GM12865 (cell line): ENCODE results near the gene CRY1.

ENCODE experiments used
- DNase-seq: peaks from one replicate; pipeline ENCODE4 v3.0.0; 2010; ENCODE audit warnings: low read depth
- H3K4me3 ChIP-seq: 2 replicates; pipeline ENCODE4 v1.5.1; 2011; ENCODE audit warnings: mild to moderate bottlenecking, low read depth, low read length, control low read depth
- CTCF ChIP-seq: IDR thresholded peaks from 2 replicates; pipeline ENCODE4 v1.5.1; 2011; ENCODE audit warnings: low read length, control low read depth, low read depth, inconsistent platforms; ENCODE audit not compliant: insufficient read depth; ENCODE audit errors: missing control alignments

CRY1 gene

GRCh38 chr12:106987846-106988245, 105.5 kb downstream of the CRY1 start:
- no peak for DNase-seq
- H3K4me3 ChIP-seq: no peak overlapping the region
- TF ChIP-seq CTCF: no peak

GRCh38 chr12:106986625-106987389, 106.5 kb downstream of the CRY1 start, which contains the start of gene MTERF2:
MTERF2 (minus strand) TSS chr12:106987146; CDS start chr12:106978714, 8,432 bp downstream.
- peak; percentile 93 for DNase-seq
- TF ChIP-seq CTCF: no peak
- H3K4me3 ChIP-seq: peak within 1 kb of the TSS; percentile 75

GRCh38 chr12:106986135-106986534, 107.2 kb downstream of the CRY1 start:
- H3K4me3 ChIP-seq: peak overlapping the region; percentile 75
- TF ChIP-seq CTCF: no peak
- no peak for DNase-seq

- no peak for DNase-seq
- H3K4me3 ChIP-seq: no peak overlapping the region
- TF ChIP-seq CTCF: no peak
These were observed 107.9 kb downstream of the CRY1 start for GRCh38 chr12:106985479-106985878.

GRCh38 chr12:106984588-106985137, 108.7 kb downstream of the CRY1 start:
- DNase-seq: no peak
- H3K4me3 ChIP-seq: no peak overlapping the region
- no peak for TF ChIP-seq CTCF

DNA sequence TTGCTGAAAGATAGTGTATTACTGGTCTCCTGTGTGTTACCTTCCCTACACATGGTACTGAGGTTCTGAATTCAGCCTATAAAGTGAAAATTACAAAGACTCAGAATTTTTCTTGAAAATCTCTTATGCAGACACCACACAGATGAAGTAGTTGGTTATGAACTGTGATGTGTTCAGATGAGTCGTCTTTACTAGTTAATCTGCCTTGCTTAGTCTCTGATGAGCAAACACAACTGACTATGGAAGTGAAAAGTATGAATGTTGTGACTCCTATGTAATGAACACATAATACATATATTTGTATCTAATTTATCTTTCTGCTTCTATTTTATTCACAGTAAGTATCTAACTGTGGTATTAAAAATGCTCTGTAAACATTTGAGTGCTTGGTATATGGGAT, 111.1 kb downstream of the CRY1 start:
- no peak for DNase-seq
- TF ChIP-seq CTCF: no peak
- no peak overlapping the region for H3K4me3 ChIP-seq

DNA sequence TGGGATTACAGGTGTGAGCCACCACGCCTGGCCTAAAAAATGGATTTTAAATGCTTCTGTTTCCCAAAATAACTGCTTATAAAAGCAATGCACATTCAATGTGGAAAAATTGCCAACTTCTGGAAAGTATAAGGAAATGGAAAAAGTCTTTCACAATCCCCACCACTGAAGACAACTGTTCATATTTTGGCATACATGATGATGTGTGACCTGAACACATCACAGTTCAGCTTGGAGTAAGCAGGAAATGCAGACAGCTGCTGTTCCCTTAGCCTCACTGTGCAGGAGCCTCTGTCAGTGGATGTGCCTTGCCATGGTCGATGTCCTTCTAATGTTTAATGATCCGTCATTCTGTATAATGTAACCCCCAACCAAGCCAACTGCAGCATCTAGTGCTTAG, 111.6 kb downstream of the CRY1 start:
- no peak for DNase-seq
- TF ChIP-seq CTCF: no peak
- no peak overlapping the region for H3K4me3 ChIP-seq
